Fibroblast of lung (primary cell): ENCODE measurements around the gene ITPRID2. TPM values are rescaled to one million over a fixed set of nuclear protein-coding genes. Genes with fewer than 3 reads are reported as not detected.

Experiments
- DNase-seq, 2 donors: peaks; one replicate each; pipeline versions ENCODE4 v3.0.0 to v3.0.0-alpha.2; 2010; ENCODE audit warnings: low read depth in 2 of 2
- H2AFZ ChIP-seq: 2 replicates; pipeline ENCODE4 v1.5.1; 2012; ENCODE audit warnings: low read length, control low read depth, inconsistent platforms
- H3K27ac ChIP-seq: 2 replicates; pipeline ENCODE4 v1.5.1; 2011; ENCODE audit warnings: low read length, control low read depth; ENCODE audit not compliant: insufficient read depth
- H3K27me3 ChIP-seq: 2 replicates; pipeline ENCODE4 v1.5.1; 2011; ENCODE audit warnings: mild to moderate bottlenecking, low read length; ENCODE audit not compliant: control insufficient read depth, insufficient read depth
- H3K36me3 ChIP-seq: 2 replicates; pipeline ENCODE4 v1.5.1; 2011; ENCODE audit warnings: low read length; ENCODE audit not compliant: control insufficient read depth, insufficient read depth
- H3K4me1 ChIP-seq: 2 replicates; pipeline ENCODE4 v1.5.1; 2011; ENCODE audit warnings: low read length; ENCODE audit not compliant: control insufficient read depth, insufficient read depth; ENCODE audit errors: extremely low read depth
- H3K4me2 ChIP-seq: 2 replicates; pipeline ENCODE4 v1.5.1; 2011; ENCODE audit warnings: low read length, control low read depth; ENCODE audit not compliant: insufficient read depth; ENCODE audit errors: extremely low read depth
- H3K4me3 ChIP-seq, 4 experiments: fragments of 200-600 bp in 1 of 4; sonication (generic) in 1 of 4; replicated peaks in 1 of 4; 2 replicates each; pipeline ENCODE4 v1.5.1; 2011 to 2016; ENCODE audit warnings: low read length in 4 of 4, low read depth in 3 of 4, mild to moderate bottlenecking in 3 of 4, control low read depth in 2 of 4, inconsistent platforms in 1 of 4, mixed read lengths in 1 of 4; ENCODE audit not compliant: insufficient read depth in 1 of 4; ENCODE audit errors: control extremely low read depth in 1 of 4
- H3K79me2 ChIP-seq: 2 replicates; pipeline ENCODE4 v1.5.1; 2012; ENCODE audit warnings: mild to moderate bottlenecking, low read length, inconsistent platforms; ENCODE audit not compliant: control insufficient read depth, insufficient read depth
- H3K9ac ChIP-seq: 2 replicates; pipeline ENCODE4 v1.5.1; 2011; ENCODE audit warnings: mild to moderate bottlenecking, low read length, control low read depth; ENCODE audit not compliant: insufficient read depth
- H3K9me3 ChIP-seq: 2 replicates; pipeline ENCODE4 v1.5.1; 2012; ENCODE audit warnings: low read depth, low read length; ENCODE audit not compliant: control insufficient read depth, insufficient read depth
- H4K20me1 ChIP-seq: 2 replicates; pipeline ENCODE4 v1.5.1; 2011; ENCODE audit warnings: low read length; ENCODE audit not compliant: control insufficient read depth, insufficient read depth; ENCODE audit errors: extremely low read depth
- CTCF ChIP-seq, 2 donors: IDR thresholded peaks in 1 of 2; conservative IDR thresholded peaks in 1 of 2; 1 replicate in 1 of 2; 2 replicates in 1 of 2; pipeline ENCODE4 v1.5.1; 2011 to 2012; ENCODE audit warnings: low read length in 2 of 2, control low read depth in 1 of 2, inconsistent platforms in 1 of 2, low read depth in 1 of 2, mild to moderate bottlenecking in 1 of 2
- EZH2 ChIP-seq: IDR thresholded peaks from 2 replicates; pipeline ENCODE4 v1.5.1; 2012; ENCODE audit warnings: low read length, control low read depth, mild to moderate bottlenecking; ENCODE audit errors: missing control alignments
- polyA plus RNA-seq, 2 donors: library from polyadenylated mRNA; depleted of rRNA in 1 of 2; stranded (reverse) in 1 of 2; unstranded in 1 of 2; fragments of >200 nt; gene quantifications; 2 replicates each; pipeline ENCODE4 v1.2.1, GENCODE V29; 2011 to 2012; ENCODE audit warnings: missing spikeins in 1 of 2
- total RNA-seq: library from RNA; depleted of rRNA; stranded (reverse); fragments of >200 nt; gene quantifications from 2 replicates; pipeline ENCODE4 v1.2.1, GENCODE V29; 2014

Gene ITPRID2
- total and polyA plus RNA-seq, 2 donors (not counting 1 experiment from before 2014, with no cell fraction given) = 70.5 to 179 TPM

DNA sequence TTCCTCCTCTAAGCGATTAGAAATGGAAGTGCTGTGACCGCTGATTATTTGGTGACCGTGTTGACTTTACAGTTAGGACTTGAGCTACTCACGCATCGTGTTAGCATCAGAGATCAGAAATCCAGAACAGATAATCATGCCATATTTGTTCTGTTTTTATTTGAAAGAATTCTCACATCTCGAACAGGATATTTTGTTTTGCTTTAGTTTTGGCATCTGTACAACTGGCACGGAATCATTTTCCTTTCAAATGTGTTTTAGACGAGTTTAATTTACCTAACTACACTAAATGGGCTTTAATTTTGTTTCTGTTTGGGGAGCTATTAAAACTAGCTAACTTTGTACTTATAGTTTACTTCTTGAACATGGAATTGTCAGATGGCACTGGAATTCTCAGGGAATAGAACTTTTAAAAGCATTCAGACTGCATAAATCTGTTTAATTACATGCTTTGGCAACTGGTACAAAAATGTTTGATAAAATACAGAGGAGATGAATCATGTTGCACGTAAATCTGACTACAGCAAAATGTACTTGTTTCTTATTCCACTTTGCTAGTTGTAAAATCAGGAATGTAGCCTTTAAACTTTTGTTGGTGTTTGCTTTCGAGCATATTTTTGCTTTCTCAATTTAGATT is 1.4 kb downstream of the ITPRID2 start:
- TF ChIP-seq CTCF (conservative IDR thresholded peaks at IDR 0.05 in 1 of 2, IDR thresholded peaks at IDR 0.05 in 1 of 2; ENCODE audit: low read depth in 1 of 2, low read length in 2 of 2) = no peak
- no peak for TF ChIP-seq EZH2
- Histone ChIP-seq H3K9ac (peak overlapping the region; percentile 91), H3K79me2 (peaks cover 57% of the 10 kb centered on the region), H3K4me3 (peak overlapping the region; percentile 86 to 97 (median 93)), H3K36me3 (no peaks in the 10 kb centered on the region), H3K4me1 (peaks cover 3% of the 10 kb centered on the region), H3K27ac (peak overlapping the region; percentile 97), H4K20me1 (no peaks in the 10 kb centered on the region), H3K27me3 (no peaks in the 10 kb centered on the region), H3K9me3 (no peaks in the 10 kb centered on the region), H2AFZ (no peak overlapping the region), H3K4me2 (peak overlapping the region; percentile 84)
- DNase-seq = peak; percentile 58 to 67

GRCh38 chr2:181894381-181894780 is 2.9 kb downstream of the ITPRID2 start:
- Histone ChIP-seq H3K4me1 (peaks cover 3% of the 10 kb centered on the region), H3K79me2 (peaks cover 71% of the 10 kb centered on the region), H3K4me2 (peak overlapping the region; percentile 84), H3K27me3 (no peaks in the 10 kb centered on the region), H4K20me1 (no peaks in the 10 kb centered on the region), H3K9ac (no peak overlapping the region), H3K27ac (peak overlapping the region; percentile 49), H3K4me3 (peak overlapping the region; percentile 86 to 97 (median 93)), H2AFZ (no peak overlapping the region), H3K36me3 (no peaks in the 10 kb centered on the region), H3K9me3 (no peaks in the 10 kb centered on the region)
- DNase-seq = no peak
- TF ChIP-seq CTCF (conservative IDR thresholded peaks at IDR 0.05 in 1 of 2, IDR thresholded peaks at IDR 0.05 in 1 of 2; ENCODE audit: low read depth in 1 of 2, low read length in 2 of 2) (no peak), EZH2 (no peak)

DNA sequence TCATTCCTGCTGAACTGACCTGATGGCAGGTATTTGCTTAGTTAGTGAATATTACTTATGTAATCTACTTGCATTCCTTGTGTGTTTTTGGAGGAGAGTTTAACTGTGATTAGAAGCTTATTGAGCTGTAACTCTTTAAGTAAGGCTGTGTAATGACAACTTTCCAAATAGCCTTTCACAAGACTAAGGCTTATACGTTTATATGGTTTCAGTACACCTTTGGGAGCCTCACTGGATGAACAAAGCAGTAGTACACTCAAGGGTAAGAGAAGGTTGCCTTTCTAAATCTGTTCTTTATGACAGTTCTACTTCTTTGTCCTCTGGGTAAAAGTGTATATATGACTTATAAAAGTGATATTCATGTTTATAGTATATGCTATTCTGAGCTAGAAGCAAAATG is 4.3 kb downstream of the ITPRID2 start:
- Histone ChIP-seq H3K9me3 (no peaks in the 10 kb centered on the region), H4K20me1 (no peaks in the 10 kb centered on the region), H3K4me1 (peaks cover 3% of the 10 kb centered on the region), H3K36me3 (peaks cover 2% of the 10 kb centered on the region), H3K79me2 (peaks cover 78% of the 10 kb centered on the region), H3K4me2 (peak overlapping the region; percentile 84), H3K27me3 (no peaks in the 10 kb centered on the region), H3K9ac (no peak overlapping the region), H3K27ac (no peak overlapping the region), H2AFZ (no peak overlapping the region), H3K4me3 (peak overlapping the region; percentile 27 to 94 (median 89))
- no peak for DNase-seq
- TF ChIP-seq CTCF (conservative IDR thresholded peaks at IDR 0.05 in 1 of 2, IDR thresholded peaks at IDR 0.05 in 1 of 2; ENCODE audit: low read depth in 1 of 2, low read length in 2 of 2) (no peak), EZH2 (no peak)
